K562 (cell line): ENCODE data around the gene PRMT2. TPM values are rescaled to one million over a fixed set of nuclear protein-coding genes. Genes with fewer than 3 reads are reported as not detected.

Experiments used
- BDP1 ChIP-seq: IDR thresholded peaks from 3 replicates; pipeline ENCODE4 v1.6.1; 2011; ENCODE audit not compliant: insufficient read length, insufficient read depth
- CEBPG ChIP-seq, 3 experiments: fragments of 200-800 bp in 1 of 3; sonication (Bioruptor generic) in 1 of 3; sonication (generic) in 1 of 3; formaldehyde crosslinking in 1 of 3; IDR thresholded peaks in 2 of 3; conservative IDR thresholded peaks in 1 of 3; 2 replicates each; pipeline versions ENCODE4 v1.6.1 to v1.8.0; 2016 to 2022; ENCODE audit warnings: missing compliant biosample characterization in 2 of 3, missing genetic modification characterization in 2 of 3, mild to moderate bottlenecking in 1 of 3, missing genetic modification reagents in 1 of 3
- KLF1 ChIP-seq: fragments of 450-650 bp; IDR thresholded peaks from 2 replicates; pipeline ENCODE4 v1.6.1; 2016; ENCODE audit warnings: missing genetic modification characterization, missing compliant biosample characterization
- NCOR1 ChIP-seq: fragments of 450-650 bp; IDR thresholded peaks from 2 replicates; pipeline ENCODE4 v1.6.1; 2016; ENCODE audit warnings: mild to moderate bottlenecking, moderate library complexity
- SIRT6 ChIP-seq: IDR thresholded peaks from one replicate; pipeline ENCODE4 v1.6.1; 2012; ENCODE audit warnings: low read depth, mild to moderate bottlenecking, control low read depth, inconsistent platforms, low read length, moderate library complexity
- ZBTB12 ChIP-seq: fragments of 250-450 bp; sonication (Bioruptor Pico); IDR thresholded peaks from 2 replicates; pipeline ENCODE4 v1.4.0; 2020
- ZBTB40 ChIP-seq, 2 experiments: fragments of 450-650 bp in 1 of 2; sonication (generic) in 1 of 2; formaldehyde crosslinking in 1 of 2; IDR thresholded peaks; 2 replicates each; pipeline versions ENCODE4 v1.7.1 to v1.9.0; 2016 to 2022; ENCODE audit warnings: inconsistent platforms in 1 of 2, mild to moderate bottlenecking in 1 of 2, missing genetic modification reagents in 1 of 2
- polyA plus RNA-seq, 8 experiments: library from polyadenylated mRNA; depleted of rRNA in 4 of 8; stranded (reverse) in 5 of 8; unstranded in 3 of 8; fragments of >200 nt; fragmentation: Nextera tagmentation in 2 of 8; fragmentation: Illumina TruSeq in 1 of 8; extraction: Ambion mirVana in 2 of 8; extraction: Trizol in 1 of 8; gene quantifications; 2 replicates each; pipeline versions ENCODE4 v1.2.1 to v1.2.3, GENCODE V29; 2011 to 2014; ENCODE audit warnings: inconsistent platforms in 1 of 8, missing spikeins in 1 of 8
- total RNA-seq, 7 experiments: library from RNA; depleted of rRNA in 6 of 7; stranded (reverse); fragments of >200 nt in 6 of 7; fragmentation: Illumina TruSeq in 2 of 7; extraction: Trizol in 2 of 7; gene quantifications; 2 replicates each; pipeline versions ENCODE4 v1.2.1 to v1.2.3, GENCODE V29; 2011 to 2021; ENCODE audit warnings: low replicate concordance in 1 of 7

PRMT2 gene
- total and polyA plus RNA-seq, 9 of the 15 experiments (the other 6 are each of a cell fraction or from before 2014, with no cell fraction given) = 37.2 to 85.7 (median 59.3) TPM

- TF ChIP-seq ZBTB40 (IDR thresholded peaks at IDR 0.05) (0 out of 2 replicates have a peak, but pooled peaks have one; percentile 67), ZBTB40 (CRISPR knock-in tag; IDR thresholded peaks at IDR 0.05) (no peak), SIRT6 (no peak), KLF1 (tag) (peak; percentile 10; the same call in 1 of the 2 replicates), BDP1 (no peak), ZBTB12 (no peak), NCOR1 (no peak), CEBPG (CRISPR knock-in tag; IDR thresholded peaks at IDR 0.05) (no peak), CEBPG (tag; conservative IDR thresholded peaks at IDR 0.05 in 1 of 2, IDR thresholded peaks at IDR 0.05 in 1 of 2) (0 out of 4 replicates have a peak, but pooled peaks of 1 of the 2 experiments have one; percentile 6)
Measured at GRCh38 chr21:46636181-46636512, 673 bp downstream of the PRMT2 start (continued).
